Skeletal muscle satellite cell (primary cell): ENCODE measurements around the gene SNRNP25. TPM values are rescaled to one million over a fixed set of nuclear protein-coding genes. Genes with fewer than 3 reads are reported as not detected.

Source experiments
- H3K27me3 ChIP-seq: 2 replicates; pipeline ENCODE4 v1.7.0; 2013; ENCODE audit warnings: low read length; ENCODE audit not compliant: control insufficient read depth, insufficient read depth
- H3K36me3 ChIP-seq: 2 replicates; pipeline ENCODE4 v1.7.0; 2013; ENCODE audit warnings: mild to moderate bottlenecking, control low read depth, low read length; ENCODE audit not compliant: insufficient read depth
- H3K4me1 ChIP-seq: 2 replicates; pipeline ENCODE4 v1.7.0; 2013; ENCODE audit warnings: low read length; ENCODE audit not compliant: control insufficient read depth, insufficient read depth
- H3K4me2 ChIP-seq: 2 replicates; pipeline ENCODE4 v1.7.0; 2013; ENCODE audit warnings: mild to moderate bottlenecking, low read length
- H3K4me3 ChIP-seq: 2 replicates; pipeline ENCODE4 v1.7.0; 2013; ENCODE audit warnings: low read length
- H3K9ac ChIP-seq: 2 replicates; pipeline ENCODE4 v1.7.0; 2013; ENCODE audit warnings: mild to moderate bottlenecking, low read depth, low read length, moderate library complexity
- H3K9me3 ChIP-seq: replicated peaks from 2 replicates; pipeline ENCODE4 v1.7.0; 2013; ENCODE audit warnings: mild to moderate bottlenecking, control low read depth, low read length
- small RNA-seq: library from RNA; depleted of rRNA; stranded (forward); fragments of <200 nt; gene quantifications from one replicate; pipeline ENCODE3, GENCODE V24; 2012

SNRNP25 gene

GRCh38 chr16:102060-102855, 48.6 kb downstream of the SNRNP25 start:
- H3K9ac ChIP-seq, result no peak overlapping the region
- no peaks in the 10 kb centered on the region for H3K27me3 ChIP-seq
- H3K4me1 ChIP-seq, result peaks cover 8% of the 10 kb centered on the region
- no peak overlapping the region for H3K4me3 ChIP-seq
- no peak overlapping the region for H3K4me2 ChIP-seq
- peaks cover 29% of the 10 kb centered on the region for H3K36me3 ChIP-seq
- no peaks in the 10 kb centered on the region for H3K9me3 ChIP-seq

GRCh38 chr16:104355-104754, 50.7 kb downstream of the SNRNP25 start:
- H3K36me3 ChIP-seq, result peaks cover 32% of the 10 kb centered on the region
- H3K9me3 ChIP-seq, result no peaks in the 10 kb centered on the region
- H3K27me3 ChIP-seq, result no peaks in the 10 kb centered on the region
- no peaks in the 10 kb centered on the region for H3K4me1 ChIP-seq
- no peak overlapping the region for H3K4me2 ChIP-seq
- no peak overlapping the region for H3K4me3 ChIP-seq
- no peak overlapping the region for H3K9ac ChIP-seq

- Histone ChIP-seq H3K36me3 (peaks cover 35% of the 10 kb centered on the region), H3K4me2 (no peak overlapping the region), H3K4me1 (no peaks in the 10 kb centered on the region), H3K27me3 (no peaks in the 10 kb centered on the region), H3K9ac (no peak overlapping the region), H3K4me3 (no peak overlapping the region), H3K9me3 (no peaks in the 10 kb centered on the region)
These were observed 51.3 kb downstream of the SNRNP25 start for GRCh38 chr16:104928-105327.

- Histone ChIP-seq H3K9ac (no peak overlapping the region), H3K4me1 (no peaks in the 10 kb centered on the region), H3K9me3 (no peaks in the 10 kb centered on the region), H3K36me3 (peaks cover 35% of the 10 kb centered on the region), H3K4me2 (no peak overlapping the region), H3K27me3 (no peaks in the 10 kb centered on the region), H3K4me3 (no peak overlapping the region)
These were observed 51.9 kb downstream of the SNRNP25 start for GRCh38 chr16:105521-105920.

- Histone ChIP-seq H3K36me3 (peaks cover 38% of the 10 kb centered on the region), H3K4me1 (no peaks in the 10 kb centered on the region), H3K9ac (no peak overlapping the region), H3K9me3 (no peaks in the 10 kb centered on the region), H3K4me3 (no peak overlapping the region), H3K27me3 (no peaks in the 10 kb centered on the region), H3K4me2 (no peak overlapping the region)
These were observed 53.1 kb downstream of the SNRNP25 start for GRCh38 chr16:106623-107324.

Small RNA genes within 50 kb of the gene (small RNA-seq; reads per million reads assigned to genes)
- gene MIR6859-4 (not detected), gene Z69720.2 (not detected)
